ENCODE results near the gene FCGR1A.
"Not testable (repeated sequence)": the region's sequence is repeated elsewhere in the genome, so short reads cannot be mapped to it uniquely, and the experiment has no call there.

GRCh38 chr1:149732781-149733180 lies 49.7 kb upstream of the FCGR1A start:
- not testable (repeated sequence) for TF ChIP-seq BCLAF1 (IDR thresholded peaks at IDR 0.05; ENCODE audit: borderline replicate concordance in 1 of 2, control insufficient read depth in 1 of 2, low read depth in 2 of 2, low read length in 1 of 2); ELK3 (CRISPR knock-in tag; IDR thresholded peaks at IDR 0.05)

Measured in K562 (cell line).